Measurements from ENCODE around the gene PYDC1. TPM values are rescaled to one million over a fixed set of nuclear protein-coding genes. Genes with fewer than 3 reads are reported as not detected.

PYDC1 gene
- total RNA-seq, 1 experiment from 2014 or later = not detected

- no peaks in the 10 kb centered on the region for H3K9me3 ChIP-seq (ENCODE audit: low read depth, low read length, poor library complexity, severe bottlenecking)
- intact Hi-C loops (cut with micrococcal nuclease; ENCODE audit: unreplicated experiment) = no loop called here
- no peaks in the 10 kb centered on the region for H3K27me3 ChIP-seq (replicated peaks; ENCODE audit: insufficient read depth, low read depth, low read length, poor library complexity)
- TF ChIP-seq EZH2 (IDR thresholded peaks at IDR 0.05; ENCODE audit: borderline replicate concordance, low read depth, low read length, poor library complexity, severe bottlenecking) (no peak), CTCF (conservative IDR thresholded peaks at IDR 0.05; ENCODE audit: low read depth, low read length) (no peak)
- no peak for DNase-seq (ENCODE audit: low spot score)
- no peak overlapping the region for H3K27ac ChIP-seq (ENCODE audit: low read depth, low read length, poor library complexity, severe bottlenecking)
- no TSS peak for BruUV-seq (replicated peaks)
- no peaks in the 10 kb centered on the region for H3K36me3 ChIP-seq (ENCODE audit: insufficient read depth, low read length, poor library complexity, severe bottlenecking)
- no peak overlapping the region for H3K4me3 ChIP-seq (ENCODE audit: low read depth, low read length, poor library complexity, severe bottlenecking)
- ChIA-PET POLR2A (ENCODE audit: low non-redundant PET) (no interaction called here), CTCF (no interaction called here)
- H3K4me1 ChIP-seq (ENCODE audit: insufficient read depth, low read length, poor library complexity, severe bottlenecking) = no peaks in the 10 kb centered on the region
Observed at GRCh38 chr16:31228206-31228605, 11.3 kb upstream of the PYDC1 start.

DNA sequence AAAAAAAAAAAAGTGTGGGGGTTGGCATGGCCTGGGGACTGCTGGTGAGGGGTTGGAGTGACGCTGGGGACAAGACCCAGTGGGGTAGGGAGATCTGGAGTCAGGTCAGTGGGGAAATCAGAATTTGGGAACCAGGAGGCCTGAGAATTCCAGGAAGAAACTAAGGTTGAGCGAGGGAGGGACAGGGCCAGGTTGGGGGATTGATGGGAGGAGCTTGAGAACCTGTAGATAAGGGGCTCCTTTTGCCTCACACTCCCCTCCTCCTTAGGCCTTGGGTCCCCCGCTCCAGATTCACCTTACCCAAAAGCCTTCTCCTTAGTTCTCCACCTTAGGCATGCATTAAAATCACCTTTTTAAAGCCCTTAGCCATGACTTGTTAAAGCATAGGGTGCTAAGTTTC is 8.3 kb upstream of the PYDC1 start:
- no peak for DNase-seq (ENCODE audit: low spot score)
- intact Hi-C loops (cut with micrococcal nuclease; ENCODE audit: unreplicated experiment) = no loop called here
- Histone ChIP-seq H3K4me3 (ENCODE audit: low read depth, low read length, poor library complexity, severe bottlenecking) (no peak overlapping the region), H3K9me3 (ENCODE audit: low read depth, low read length, poor library complexity, severe bottlenecking) (no peaks in the 10 kb centered on the region), H3K4me1 (ENCODE audit: insufficient read depth, low read length, poor library complexity, severe bottlenecking) (no peaks in the 10 kb centered on the region), H3K27ac (ENCODE audit: low read depth, low read length, poor library complexity, severe bottlenecking) (no peak overlapping the region), H3K27me3 (replicated peaks; ENCODE audit: insufficient read depth, low read depth, low read length, poor library complexity) (no peaks in the 10 kb centered on the region), H3K36me3 (ENCODE audit: insufficient read depth, low read length, poor library complexity, severe bottlenecking) (no peaks in the 10 kb centered on the region)
- ChIA-PET CTCF (no interaction called here), POLR2A (ENCODE audit: low non-redundant PET) (no interaction called here)
- no TSS peak for BruUV-seq (replicated peaks)
- TF ChIP-seq EZH2 (IDR thresholded peaks at IDR 0.05; ENCODE audit: borderline replicate concordance, low read depth, low read length, poor library complexity, severe bottlenecking) (no peak), CTCF (conservative IDR thresholded peaks at IDR 0.05; ENCODE audit: low read depth, low read length) (no peak)

GRCh38 chr16:31224092-31224955 is 7.4 kb upstream of the PYDC1 start:
- H3K36me3 ChIP-seq (ENCODE audit: insufficient read depth, low read length, poor library complexity, severe bottlenecking) = no peaks in the 10 kb centered on the region
- POLR2A ChIA-PET (ENCODE audit: low non-redundant PET) = no interaction called here
- no peak overlapping the region for H3K4me3 ChIP-seq (ENCODE audit: low read depth, low read length, poor library complexity, severe bottlenecking)
- intact Hi-C loops (cut with micrococcal nuclease; ENCODE audit: unreplicated experiment) = no loop called here
- BruUV-seq (replicated peaks) = no TSS peak
- TF ChIP-seq EZH2 (IDR thresholded peaks at IDR 0.05; ENCODE audit: borderline replicate concordance, low read depth, low read length, poor library complexity, severe bottlenecking) (no peak), CTCF (conservative IDR thresholded peaks at IDR 0.05; ENCODE audit: low read depth, low read length) (no peak)
- no peak overlapping the region for H3K27ac ChIP-seq (ENCODE audit: low read depth, low read length, poor library complexity, severe bottlenecking)
- DNase-seq (ENCODE audit: low spot score) = no peak
- H3K9me3 ChIP-seq (ENCODE audit: low read depth, low read length, poor library complexity, severe bottlenecking) = no peaks in the 10 kb centered on the region
- CTCF ChIA-PET = no interaction called here
- no peaks in the 10 kb centered on the region for H3K4me1 ChIP-seq (ENCODE audit: insufficient read depth, low read length, poor library complexity, severe bottlenecking)
- H3K27me3 ChIP-seq (replicated peaks; ENCODE audit: insufficient read depth, low read depth, low read length, poor library complexity) = no peaks in the 10 kb centered on the region

All from A673 (cell line).